Skeletal muscle satellite cell (primary cell): ENCODE results near the gene PFKFB3.
"Not testable (repeated sequence)": the region's sequence is repeated elsewhere in the genome, so short reads cannot be mapped to it uniquely, and the experiment has no call there.

ENCODE experiments used
- H3K27me3 ChIP-seq: 2 replicates; pipeline ENCODE4 v1.7.0; 2013; ENCODE audit warnings: low read length; ENCODE audit not compliant: control insufficient read depth, insufficient read depth
- H3K36me3 ChIP-seq: 2 replicates; pipeline ENCODE4 v1.7.0; 2013; ENCODE audit warnings: mild to moderate bottlenecking, control low read depth, low read length; ENCODE audit not compliant: insufficient read depth
- H3K4me1 ChIP-seq: 2 replicates; pipeline ENCODE4 v1.7.0; 2013; ENCODE audit warnings: low read length; ENCODE audit not compliant: control insufficient read depth, insufficient read depth
- H3K4me2 ChIP-seq: 2 replicates; pipeline ENCODE4 v1.7.0; 2013; ENCODE audit warnings: mild to moderate bottlenecking, low read length
- H3K4me3 ChIP-seq: 2 replicates; pipeline ENCODE4 v1.7.0; 2013; ENCODE audit warnings: low read length
- H3K9ac ChIP-seq: 2 replicates; pipeline ENCODE4 v1.7.0; 2013; ENCODE audit warnings: mild to moderate bottlenecking, low read depth, low read length, moderate library complexity
- H3K9me3 ChIP-seq: replicated peaks from 2 replicates; pipeline ENCODE4 v1.7.0; 2013; ENCODE audit warnings: mild to moderate bottlenecking, control low read depth, low read length

Gene PFKFB3

GRCh38 chr10:6195846-6196245, 6.9 kb upstream of the PFKFB3 start:
- no peak overlapping the region for H3K4me3 ChIP-seq
- H3K9me3 ChIP-seq: no peaks in the 10 kb centered on the region
- peak overlapping the region; percentile 46 for H3K4me2 ChIP-seq
- H3K36me3 ChIP-seq: no peaks in the 10 kb centered on the region
- no peaks in the 10 kb centered on the region for H3K27me3 ChIP-seq
- H3K9ac ChIP-seq: no peak overlapping the region
- peaks cover 32% of the 10 kb centered on the region for H3K4me1 ChIP-seq

DNA sequence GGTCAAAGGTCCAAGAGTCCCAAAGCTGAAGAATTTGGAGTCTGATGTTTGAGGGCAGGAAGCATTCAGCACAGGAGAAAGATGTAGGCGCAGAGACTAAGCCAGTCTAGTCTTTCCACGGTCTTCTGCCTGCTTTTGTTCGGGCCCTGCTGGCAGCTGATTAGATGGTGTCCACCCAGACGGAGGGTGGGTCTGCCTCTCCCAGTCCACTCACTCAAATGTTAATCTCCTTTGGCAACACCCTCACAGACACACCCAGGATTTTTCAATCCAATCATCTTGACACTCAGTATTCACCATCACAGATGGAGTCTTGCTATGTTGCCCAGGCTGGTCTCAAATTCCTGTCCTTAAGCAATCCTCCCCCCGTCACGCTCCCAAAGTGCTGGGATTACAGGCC, 6.2 kb upstream of the PFKFB3 start:
- H3K27me3 ChIP-seq, H3K4me2 ChIP-seq, H3K9me3 ChIP-seq, H3K9ac ChIP-seq, H3K4me3 ChIP-seq, H3K36me3 ChIP-seq: not testable (repeated sequence)
- H3K4me1 ChIP-seq: peaks cover 33% of the 10 kb centered on the region

DNA sequence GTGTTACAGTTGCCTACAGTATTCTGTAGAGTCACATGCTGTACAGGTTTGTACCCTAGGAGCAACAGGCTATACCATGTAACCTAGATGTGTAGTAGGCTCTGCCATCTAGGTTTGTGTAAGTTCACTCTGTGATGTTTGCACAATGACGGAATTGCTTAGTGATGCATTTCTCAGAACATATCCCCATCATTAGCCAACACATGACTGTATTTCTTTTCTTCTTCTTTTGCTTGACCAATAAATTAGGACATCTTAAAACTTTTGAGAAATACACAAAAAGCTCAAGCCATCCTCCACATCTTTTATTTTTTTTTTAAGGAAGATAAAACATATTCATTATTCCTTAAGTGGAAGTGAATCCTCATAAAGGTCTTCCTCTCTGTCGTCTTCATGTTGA, 5.4 kb upstream of the PFKFB3 start:
- no peak overlapping the region for H3K4me3 ChIP-seq
- H3K27me3 ChIP-seq: no peaks in the 10 kb centered on the region
- no peaks in the 10 kb centered on the region for H3K36me3 ChIP-seq
- H3K4me2 ChIP-seq: no peak overlapping the region
- H3K4me1 ChIP-seq: peaks cover 33% of the 10 kb centered on the region
- H3K9me3 ChIP-seq: no peaks in the 10 kb centered on the region
- no peak overlapping the region for H3K9ac ChIP-seq

DNA sequence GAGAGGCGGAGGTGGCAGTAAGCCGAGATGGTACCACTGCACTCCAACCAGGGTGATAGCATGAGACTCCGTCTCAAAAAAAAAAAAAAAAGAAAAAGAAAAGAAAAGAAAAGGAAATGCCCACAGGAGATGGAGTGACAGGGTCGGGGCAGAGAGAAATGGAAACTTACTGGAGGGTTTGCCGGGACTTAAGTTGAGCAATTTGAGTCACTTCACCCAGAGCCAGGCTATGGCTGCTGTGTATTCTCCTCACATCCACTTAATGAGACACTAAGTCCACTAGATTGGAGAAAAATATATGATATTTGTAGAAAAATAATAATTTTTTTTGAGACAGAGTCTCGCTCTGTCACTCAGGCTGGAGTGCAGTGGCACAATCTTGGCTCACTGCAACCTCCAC, 4.6 kb upstream of the PFKFB3 start:
- Histone ChIP-seq H3K27me3 (no peaks in the 10 kb centered on the region), H3K9me3 (no peaks in the 10 kb centered on the region), H3K9ac (no peak overlapping the region), H3K4me1 (peaks cover 36% of the 10 kb centered on the region), H3K4me3 (no peak overlapping the region), H3K36me3 (no peaks in the 10 kb centered on the region), H3K4me2 (no peak overlapping the region)

DNA sequence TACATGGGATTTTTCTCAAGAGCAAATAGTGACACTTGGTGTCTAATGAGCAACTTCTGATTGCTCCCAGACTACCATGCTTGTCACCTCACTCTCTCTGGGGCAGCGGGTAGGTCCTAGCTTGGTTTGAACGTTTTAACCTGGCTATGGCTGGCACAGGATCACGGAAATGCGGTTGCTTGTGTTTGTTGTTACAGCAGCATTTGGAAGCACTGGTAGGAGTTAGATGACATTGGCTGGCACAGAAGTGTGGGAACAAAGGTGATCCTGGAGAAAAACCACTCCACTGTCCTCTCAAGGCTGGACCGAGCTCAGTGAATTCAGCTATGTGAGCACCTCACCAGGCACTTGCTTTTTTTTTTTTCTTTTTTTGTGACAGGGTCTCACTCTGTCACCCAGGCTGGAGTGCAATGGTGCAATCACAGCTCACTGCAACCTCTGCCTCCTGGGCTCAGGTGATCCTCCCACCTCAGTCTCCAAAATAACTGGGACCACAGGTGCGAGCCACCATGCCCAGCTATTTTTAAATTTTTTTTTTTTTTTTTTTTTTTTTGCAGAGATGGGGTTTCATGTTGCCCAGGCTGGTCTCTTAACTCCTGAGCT, 3.5 kb upstream of the PFKFB3 start:
- H3K9ac ChIP-seq: no peak overlapping the region

DNA sequence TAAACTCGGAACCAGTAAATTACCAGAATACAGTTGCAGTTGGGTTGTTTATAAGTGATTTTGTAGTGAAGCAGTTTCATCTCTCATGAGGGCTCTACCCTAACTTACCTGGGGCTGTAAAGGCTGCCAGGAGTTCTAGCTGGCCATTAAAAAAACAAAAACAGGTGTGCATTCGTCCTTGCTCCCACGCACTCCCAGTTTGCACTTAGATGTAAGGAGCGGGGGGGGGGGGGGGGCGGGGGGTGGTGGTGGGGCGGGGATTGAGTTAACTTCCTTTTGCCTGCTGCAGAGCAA, 2.3 kb upstream of the PFKFB3 start:
- Histone ChIP-seq H3K4me3 (no peak overlapping the region), H3K36me3 (no peaks in the 10 kb centered on the region), H3K27me3 (no peaks in the 10 kb centered on the region), H3K9ac (no peak overlapping the region), H3K4me2 (peak overlapping the region; percentile 87), H3K4me1 (peaks cover 42% of the 10 kb centered on the region), H3K9me3 (no peaks in the 10 kb centered on the region)

More for the DNA sequence above, 3.5 kb upstream of the PFKFB3 start:
- Histone ChIP-seq H3K4me1 (peaks cover 36% of the 10 kb centered on the region), H3K4me3 (no peak overlapping the region), H3K9me3 (no peaks in the 10 kb centered on the region), H3K27me3 (no peaks in the 10 kb centered on the region), H3K36me3 (no peaks in the 10 kb centered on the region), H3K4me2 (no peak overlapping the region)

DNA sequence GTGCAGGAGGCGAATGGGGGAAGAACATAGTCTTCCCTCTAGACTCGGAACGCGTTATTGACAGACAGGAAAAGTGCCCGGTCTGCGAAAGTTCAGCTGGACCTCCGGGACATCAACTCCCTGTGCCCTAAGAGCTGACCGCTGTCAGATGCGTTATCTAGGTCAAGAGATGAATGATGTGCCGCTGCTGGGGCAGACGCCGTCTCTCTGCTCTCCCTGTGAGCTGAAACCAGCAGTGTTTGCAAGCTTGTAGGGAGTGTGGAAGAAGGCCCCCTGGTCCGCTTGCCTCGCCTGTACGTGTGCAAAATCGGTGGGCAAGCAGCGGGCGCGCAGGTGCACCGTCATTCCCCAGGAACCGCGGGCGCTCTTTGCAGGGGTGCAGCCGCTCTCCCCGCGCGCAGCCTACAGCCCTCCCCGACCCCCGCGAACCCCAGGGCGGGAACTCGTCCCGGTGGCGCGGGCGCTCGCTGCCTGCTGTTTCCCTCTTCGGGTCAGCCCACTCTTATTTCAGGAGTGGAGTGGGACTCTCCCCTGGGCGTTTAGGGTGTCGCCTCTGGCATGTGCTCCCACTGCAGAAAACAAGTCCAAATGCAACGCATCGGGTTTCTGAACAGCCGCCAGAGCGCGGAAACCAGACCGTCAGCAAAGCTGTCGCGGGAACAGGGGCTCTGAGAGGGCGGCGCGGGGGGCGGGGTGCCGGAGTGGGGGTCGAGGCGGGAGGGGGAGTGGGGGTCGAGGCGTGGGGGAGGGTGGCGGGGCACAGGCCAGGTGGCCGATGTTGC, 1.8 kb upstream of the PFKFB3 start:
- H3K4me2 ChIP-seq: peak overlapping the region; percentile 91
- peak overlapping the region; percentile 68 for H3K4me3 ChIP-seq
- H3K27me3 ChIP-seq: no peaks in the 10 kb centered on the region
- H3K4me1 ChIP-seq: peaks cover 38% of the 10 kb centered on the region
- H3K9me3 ChIP-seq: no peaks in the 10 kb centered on the region
- H3K36me3 ChIP-seq: no peaks in the 10 kb centered on the region
- H3K9ac ChIP-seq: no peak overlapping the region

- Histone ChIP-seq H3K9ac (peak overlapping the region; percentile 65), H3K4me3 (peak overlapping the region; percentile 68), H3K4me2 (peak overlapping the region; percentile 91), H3K27me3 (no peaks in the 10 kb centered on the region), H3K9me3 (no peaks in the 10 kb centered on the region), H3K36me3 (no peaks in the 10 kb centered on the region), H3K4me1 (peaks cover 33% of the 10 kb centered on the region)
Measured at GRCh38 chr10:6201516-6201975, 1.2 kb upstream of the PFKFB3 start.

DNA sequence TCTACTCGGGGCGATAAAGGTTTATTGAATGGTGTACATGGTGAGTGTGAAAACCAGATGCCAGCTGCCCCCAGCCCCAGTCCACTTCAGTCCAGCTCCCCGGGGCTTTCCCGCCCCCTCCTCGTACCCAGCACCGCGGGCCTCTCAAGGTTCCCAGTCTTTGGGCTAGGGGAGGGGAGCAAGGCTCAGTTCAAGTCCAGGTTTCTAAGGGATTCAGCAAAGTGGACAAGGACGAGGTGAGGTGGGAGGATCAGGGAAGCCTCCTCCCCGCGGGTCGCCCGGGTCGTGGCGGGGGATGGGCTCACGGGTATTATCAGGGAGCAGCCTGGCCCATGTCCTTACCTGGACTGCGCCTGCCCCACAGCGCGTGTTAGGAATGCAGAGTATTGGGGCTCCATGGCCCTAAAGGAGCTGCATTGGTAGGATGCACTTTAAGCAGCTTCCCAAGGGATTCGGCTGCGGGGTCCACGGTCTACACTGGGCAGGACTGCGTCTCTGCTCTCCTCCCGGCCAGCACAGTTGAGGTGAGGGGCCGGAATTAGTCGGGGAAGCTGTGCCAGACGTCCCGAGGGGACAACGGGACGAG, 541 bp upstream of the PFKFB3 start:
- Histone ChIP-seq H3K4me2 (peak overlapping the region; percentile 91), H3K9ac (peak overlapping the region; percentile 65), H3K4me3 (peak overlapping the region; percentile 68), H3K9me3 (no peaks in the 10 kb centered on the region), H3K36me3 (no peaks in the 10 kb centered on the region), H3K27me3 (no peaks in the 10 kb centered on the region), H3K4me1 (peaks cover 32% of the 10 kb centered on the region)

- Histone ChIP-seq H3K9ac (peak overlapping the region; percentile 91), H3K4me3 (peak overlapping the region; percentile 95), H3K9me3 (no peaks in the 10 kb centered on the region), H3K27me3 (no peaks in the 10 kb centered on the region), H3K36me3 (no peaks in the 10 kb centered on the region), H3K4me1 (peaks cover 35% of the 10 kb centered on the region), H3K4me2 (peak overlapping the region; percentile 91)
Measured at GRCh38 chr10:6203331-6204062, 765 bp downstream of the PFKFB3 start.

- no peaks in the 10 kb centered on the region for H3K27me3 ChIP-seq
- peak overlapping the region; percentile 91 for H3K9ac ChIP-seq
- H3K4me3 ChIP-seq: peak overlapping the region; percentile 95
- H3K4me1 ChIP-seq: peaks cover 35% of the 10 kb centered on the region
- peak overlapping the region; percentile 91 for H3K4me2 ChIP-seq
- H3K9me3 ChIP-seq: no peaks in the 10 kb centered on the region
- H3K36me3 ChIP-seq: no peaks in the 10 kb centered on the region
Measured at GRCh38 chr10:6204063-6204340, 1.3 kb downstream of the PFKFB3 start.
